Mucosa of descending colon (tissue), 3 donors: ENCODE data around the gene KDM1B. TPM values are rescaled to one million over a fixed set of nuclear protein-coding genes. Genes with fewer than 3 reads are reported as not detected.

Source experiments
- ATAC-seq: fragments of 200-7000 bp; cut with Tn5 transposase; one replicate; pipeline ENCODE4 v1.9.1; 2020; ENCODE audit warnings: mild to moderate bottlenecking, moderate library complexity
- DNase-seq, 3 donors: peaks; one replicate each; pipeline ENCODE4 v3.0.0-alpha.2; 2020
- H3K36me3 ChIP-seq: fragments of 200-600 bp; one replicate; pipeline ENCODE4 v1.8.0; 2021; ENCODE audit warnings: low read depth, mild to moderate bottlenecking
- H3K4me1 ChIP-seq: fragments of 200-600 bp; one replicate; pipeline ENCODE4 v1.8.0; 2021; ENCODE audit warnings: low read depth, mild to moderate bottlenecking
- H3K4me3 ChIP-seq: fragments of 200-600 bp; one replicate; pipeline ENCODE4 v1.8.0; 2021; ENCODE audit warnings: mild to moderate bottlenecking
- H3K9me3 ChIP-seq: fragments of 200-600 bp; one replicate; pipeline ENCODE4 v1.8.0; 2021; ENCODE audit warnings: mild to moderate bottlenecking
- intact Hi-C, 2 donors: fragments of 100-400 bp; cut with DNase I in 1 of 2; cut with micrococcal nuclease in 1 of 2; formaldehyde crosslinking; loops; one replicate each; pipeline versions ENCODE4 v1.11.0 to v1.11.1; 2022; cut with DNase I, micrococcal nuclease
- total RNA-seq, 3 donors: library from RNA; stranded (reverse); fragmentation: NEBNext Ultra II Directional in 2 of 3; extraction: Animal tissue kit (Norgen Biotek cat#: 25700) in 2 of 3; gene quantifications; one replicate each; pipeline versions ENCODE4 v1.2.1 to v1.2.4, GENCODE V29; 2021 to 2023
- TF ChIP-seq, protein P1 (sequence below): fragments of 200-600 bp; IDR thresholded peaks from one replicate; pipeline ENCODE4 v1.8.0; 2022; ENCODE audit warnings: antibody characterized with exemption, mild to moderate bottlenecking
- donor health status: DM: no; HTN: no; CAD: no; lungs with moderate emphysema.
- donor health status: DM: no; HTN: no; CAD: no.
- donor health status: DM: no; HTN: yes; CAD: no.

Gene KDM1B
- total RNA-seq, 3 donors from 2014 or later, result 34.6 to 47.4 (median 37.6) TPM

DNA sequence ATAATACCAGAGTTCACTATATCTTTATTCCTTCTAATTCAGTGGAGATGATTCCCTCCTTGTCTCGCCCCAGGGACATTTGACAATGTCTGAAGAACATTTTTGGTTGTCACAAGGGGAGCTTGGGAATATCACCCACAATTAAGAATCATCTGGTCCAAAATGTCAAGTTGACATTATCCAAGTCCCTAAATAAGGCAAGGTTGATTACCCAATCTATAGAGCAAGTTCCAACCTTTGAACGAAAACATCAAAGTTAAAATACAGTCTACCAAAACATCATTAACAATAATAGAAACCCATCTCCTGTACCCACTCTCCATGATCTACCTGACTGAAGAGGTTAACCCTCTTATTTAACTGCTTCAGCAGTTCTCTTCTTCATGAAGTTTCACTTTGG is 93.5 kb downstream of the KDM1B start:
- ATAC-seq, result no peak
- intact Hi-C loops, result no loop called here
- H3K4me1 ChIP-seq, result no peaks in the 10 kb centered on the region
- H3K9me3 ChIP-seq, result no peaks in the 10 kb centered on the region
- no peak overlapping the region for H3K4me3 ChIP-seq
- no peak for DNase-seq
- H3K36me3 ChIP-seq, result no peaks in the 10 kb centered on the region
- TF ChIP-seq, protein P1, sequence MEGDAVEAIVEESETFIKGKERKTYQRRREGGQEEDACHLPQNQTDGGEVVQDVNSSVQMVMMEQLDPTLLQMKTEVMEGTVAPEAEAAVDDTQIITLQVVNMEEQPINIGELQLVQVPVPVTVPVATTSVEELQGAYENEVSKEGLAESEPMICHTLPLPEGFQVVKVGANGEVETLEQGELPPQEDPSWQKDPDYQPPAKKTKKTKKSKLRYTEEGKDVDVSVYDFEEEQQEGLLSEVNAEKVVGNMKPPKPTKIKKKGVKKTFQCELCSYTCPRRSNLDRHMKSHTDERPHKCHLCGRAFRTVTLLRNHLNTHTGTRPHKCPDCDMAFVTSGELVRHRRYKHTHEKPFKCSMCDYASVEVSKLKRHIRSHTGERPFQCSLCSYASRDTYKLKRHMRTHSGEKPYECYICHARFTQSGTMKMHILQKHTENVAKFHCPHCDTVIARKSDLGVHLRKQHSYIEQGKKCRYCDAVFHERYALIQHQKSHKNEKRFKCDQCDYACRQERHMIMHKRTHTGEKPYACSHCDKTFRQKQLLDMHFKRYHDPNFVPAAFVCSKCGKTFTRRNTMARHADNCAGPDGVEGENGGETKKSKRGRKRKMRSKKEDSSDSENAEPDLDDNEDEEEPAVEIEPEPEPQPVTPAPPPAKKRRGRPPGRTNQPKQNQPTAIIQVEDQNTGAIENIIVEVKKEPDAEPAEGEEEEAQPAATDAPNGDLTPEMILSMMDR, result no peak

DNA sequence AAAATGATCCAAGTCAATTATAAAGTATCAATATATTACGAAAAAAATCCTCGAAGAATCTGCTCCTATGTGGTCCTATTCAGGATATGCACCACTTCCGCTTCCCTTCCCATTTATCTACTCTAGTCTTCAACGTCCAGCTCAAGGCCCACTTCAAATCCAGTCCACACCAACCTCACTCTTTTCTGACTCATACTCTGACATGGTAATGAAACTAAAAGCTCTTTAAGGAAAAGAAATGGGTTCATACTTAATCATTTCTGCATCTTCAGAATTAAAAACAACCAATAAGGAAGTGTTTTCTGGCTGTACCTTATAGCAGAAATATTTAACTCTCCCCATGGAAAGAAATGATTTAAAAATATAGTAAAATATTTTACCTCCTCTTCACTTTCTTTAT is 94.0 kb downstream of the KDM1B start:
- Histone ChIP-seq H3K9me3 (no peaks in the 10 kb centered on the region), H3K4me3 (no peak overlapping the region), H3K4me1 (no peaks in the 10 kb centered on the region), H3K36me3 (no peaks in the 10 kb centered on the region)
- ATAC-seq (no peak), DNase-seq (no peak)
- TF ChIP-seq, protein P1, result no peak
- intact Hi-C loops, result no loop called here

DNA sequence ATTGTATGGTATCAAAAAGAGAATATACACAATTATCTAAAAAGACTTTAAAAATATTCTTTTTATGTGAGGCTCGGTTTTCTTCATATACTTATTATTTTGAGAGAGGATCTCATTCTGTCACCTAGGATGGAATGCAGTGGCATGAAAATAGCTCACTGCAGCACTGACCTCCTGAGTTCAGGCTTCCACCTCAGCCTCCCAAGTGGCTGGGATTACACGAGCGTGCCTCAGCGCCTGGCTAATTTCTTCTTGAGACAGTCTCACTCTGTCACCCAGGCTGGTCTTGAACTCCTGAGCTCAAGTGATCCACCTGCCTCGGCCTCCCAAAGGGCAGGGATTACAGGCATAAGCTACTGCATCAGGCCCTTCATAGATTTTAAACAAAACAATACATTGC is 98.4 kb downstream of the KDM1B start:
- Histone ChIP-seq H3K9me3 (no peaks in the 10 kb centered on the region), H3K4me1 (no peaks in the 10 kb centered on the region), H3K36me3 (peaks cover 4% of the 10 kb centered on the region), H3K4me3 (no peak overlapping the region)
- ATAC-seq (no peak), DNase-seq (no peak)
- TF ChIP-seq, protein P1, result no peak
- intact Hi-C loops, result no loop called here

DNA sequence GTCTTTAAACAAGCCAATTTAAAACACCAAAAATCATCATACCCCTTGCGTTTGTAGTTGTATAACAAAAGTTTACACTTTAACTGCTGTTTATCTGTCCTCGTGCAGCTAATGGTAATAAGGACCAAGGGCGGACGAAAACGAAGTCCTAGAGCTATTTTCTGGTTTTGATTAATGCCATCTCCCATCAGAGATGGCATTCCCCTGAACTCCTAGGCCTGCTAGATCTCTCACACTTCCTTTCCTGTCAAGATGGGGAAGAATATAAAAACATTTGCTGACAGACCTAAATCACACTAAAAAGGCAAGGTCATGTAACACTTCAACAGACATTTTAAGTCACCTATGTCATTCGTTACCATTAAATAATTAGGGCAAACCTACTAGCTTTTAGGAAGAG is 99.6 kb downstream of the KDM1B start:
- TF ChIP-seq, protein P1, result no peak
- intact Hi-C loops, result no loop called here
- DNase-seq, result no peak

DNA sequence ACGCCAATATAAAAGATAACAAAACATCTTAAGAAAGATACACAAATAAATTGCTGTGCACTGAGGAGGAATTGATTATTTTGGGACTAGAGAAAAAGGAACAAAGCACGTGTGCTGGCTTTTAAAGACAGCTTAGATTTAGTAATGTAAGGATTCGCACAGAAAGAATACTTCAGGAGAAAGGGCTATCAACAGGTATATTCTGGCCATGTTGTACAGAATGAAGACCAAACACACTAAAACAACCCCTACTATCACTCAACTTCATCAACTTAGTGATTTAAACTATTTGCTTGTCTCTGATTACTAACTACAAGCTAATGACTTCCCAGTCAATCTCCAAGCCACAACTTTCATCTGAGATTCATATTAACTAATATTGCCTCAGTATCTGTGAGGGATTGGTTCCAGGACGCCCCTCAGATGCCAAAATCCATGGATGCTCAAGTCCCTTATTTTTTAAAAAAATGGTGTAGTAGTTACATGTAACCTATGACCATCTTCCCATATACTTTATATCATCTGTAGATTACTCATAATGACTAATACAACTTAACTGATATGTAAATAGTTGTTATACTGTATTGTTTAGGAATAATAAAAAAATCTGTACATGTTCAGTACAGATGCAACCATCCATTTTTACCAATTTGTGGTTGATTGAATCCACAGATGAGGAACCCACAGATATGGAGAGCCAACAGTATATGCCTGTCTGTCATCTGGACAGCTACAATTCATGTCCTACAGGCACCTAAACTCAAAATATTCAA is 104.6 kb downstream of the KDM1B start:
- peaks cover 7% of the 10 kb centered on the region for H3K4me1 ChIP-seq
- DNase-seq (no peak), ATAC-seq (no peak)
- no peaks in the 10 kb centered on the region for H3K9me3 ChIP-seq
- H3K4me3 ChIP-seq, result no peak overlapping the region
- TF ChIP-seq, protein P1, result no peak
- intact Hi-C loops, result no loop called here
- H3K36me3 ChIP-seq, result peaks cover 4% of the 10 kb centered on the region

More for the DNA sequence above, 99.6 kb downstream of the KDM1B start:
- Histone ChIP-seq H3K4me3 (no peak overlapping the region), H3K36me3 (peaks cover 4% of the 10 kb centered on the region), H3K4me1 (no peaks in the 10 kb centered on the region), H3K9me3 (no peaks in the 10 kb centered on the region)
- no peak for ATAC-seq
